ENCODE measurements around the gene SLC44A5.

DNA sequence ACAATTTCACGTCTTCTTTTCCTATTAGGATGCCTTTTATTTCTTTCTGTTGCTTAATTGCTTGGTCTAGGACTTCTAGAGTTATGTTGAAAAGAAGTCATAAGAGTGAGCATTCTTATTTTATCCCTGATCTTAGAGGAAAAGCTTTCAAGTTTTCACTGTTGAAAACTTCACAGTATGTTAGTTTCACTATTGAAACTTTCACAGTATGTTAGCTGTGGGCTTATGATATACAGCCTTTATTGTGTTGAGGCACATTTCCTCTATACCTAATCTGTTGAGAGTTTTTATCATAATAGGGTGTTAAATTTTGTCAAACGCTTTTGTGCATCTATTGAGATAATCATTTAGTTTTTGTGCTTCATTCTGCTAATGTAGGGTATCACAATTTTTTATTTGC, 249.7 kb downstream of the SLC44A5 start:
- TF ChIP-seq, protein P1, sequence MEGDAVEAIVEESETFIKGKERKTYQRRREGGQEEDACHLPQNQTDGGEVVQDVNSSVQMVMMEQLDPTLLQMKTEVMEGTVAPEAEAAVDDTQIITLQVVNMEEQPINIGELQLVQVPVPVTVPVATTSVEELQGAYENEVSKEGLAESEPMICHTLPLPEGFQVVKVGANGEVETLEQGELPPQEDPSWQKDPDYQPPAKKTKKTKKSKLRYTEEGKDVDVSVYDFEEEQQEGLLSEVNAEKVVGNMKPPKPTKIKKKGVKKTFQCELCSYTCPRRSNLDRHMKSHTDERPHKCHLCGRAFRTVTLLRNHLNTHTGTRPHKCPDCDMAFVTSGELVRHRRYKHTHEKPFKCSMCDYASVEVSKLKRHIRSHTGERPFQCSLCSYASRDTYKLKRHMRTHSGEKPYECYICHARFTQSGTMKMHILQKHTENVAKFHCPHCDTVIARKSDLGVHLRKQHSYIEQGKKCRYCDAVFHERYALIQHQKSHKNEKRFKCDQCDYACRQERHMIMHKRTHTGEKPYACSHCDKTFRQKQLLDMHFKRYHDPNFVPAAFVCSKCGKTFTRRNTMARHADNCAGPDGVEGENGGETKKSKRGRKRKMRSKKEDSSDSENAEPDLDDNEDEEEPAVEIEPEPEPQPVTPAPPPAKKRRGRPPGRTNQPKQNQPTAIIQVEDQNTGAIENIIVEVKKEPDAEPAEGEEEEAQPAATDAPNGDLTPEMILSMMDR (conservative IDR thresholded peaks at IDR 0.05; ENCODE audit: low read depth in 2 of 2), result no peak
- no peak for TF ChIP-seq EZH2 (IDR thresholded peaks at IDR 0.05; ENCODE audit: low read depth, unreplicated experiment)
- no peak for TF ChIP-seq POLR2AphosphoS5 (IDR thresholded peaks at IDR 0.05; ENCODE audit: low read depth)
- TF ChIP-seq, protein P2, sequence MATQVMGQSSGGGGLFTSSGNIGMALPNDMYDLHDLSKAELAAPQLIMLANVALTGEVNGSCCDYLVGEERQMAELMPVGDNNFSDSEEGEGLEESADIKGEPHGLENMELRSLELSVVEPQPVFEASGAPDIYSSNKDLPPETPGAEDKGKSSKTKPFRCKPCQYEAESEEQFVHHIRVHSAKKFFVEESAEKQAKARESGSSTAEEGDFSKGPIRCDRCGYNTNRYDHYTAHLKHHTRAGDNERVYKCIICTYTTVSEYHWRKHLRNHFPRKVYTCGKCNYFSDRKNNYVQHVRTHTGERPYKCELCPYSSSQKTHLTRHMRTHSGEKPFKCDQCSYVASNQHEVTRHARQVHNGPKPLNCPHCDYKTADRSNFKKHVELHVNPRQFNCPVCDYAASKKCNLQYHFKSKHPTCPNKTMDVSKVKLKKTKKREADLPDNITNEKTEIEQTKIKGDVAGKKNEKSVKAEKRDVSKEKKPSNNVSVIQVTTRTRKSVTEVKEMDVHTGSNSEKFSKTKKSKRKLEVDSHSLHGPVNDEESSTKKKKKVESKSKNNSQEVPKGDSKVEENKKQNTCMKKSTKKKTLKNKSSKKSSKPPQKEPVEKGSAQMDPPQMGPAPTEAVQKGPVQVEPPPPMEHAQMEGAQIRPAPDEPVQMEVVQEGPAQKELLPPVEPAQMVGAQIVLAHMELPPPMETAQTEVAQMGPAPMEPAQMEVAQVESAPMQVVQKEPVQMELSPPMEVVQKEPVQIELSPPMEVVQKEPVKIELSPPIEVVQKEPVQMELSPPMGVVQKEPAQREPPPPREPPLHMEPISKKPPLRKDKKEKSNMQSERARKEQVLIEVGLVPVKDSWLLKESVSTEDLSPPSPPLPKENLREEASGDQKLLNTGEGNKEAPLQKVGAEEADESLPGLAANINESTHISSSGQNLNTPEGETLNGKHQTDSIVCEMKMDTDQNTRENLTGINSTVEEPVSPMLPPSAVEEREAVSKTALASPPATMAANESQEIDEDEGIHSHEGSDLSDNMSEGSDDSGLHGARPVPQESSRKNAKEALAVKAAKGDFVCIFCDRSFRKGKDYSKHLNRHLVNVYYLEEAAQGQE (IDR thresholded peaks at IDR 0.05; ENCODE audit: unreplicated experiment), result no peak
- TF ChIP-seq ZNF331 (CRISPR knock-in tag; IDR thresholded peaks at IDR 0.05; ENCODE audit: low read depth), result no peak
- TF ChIP-seq JUNB (IDR thresholded peaks at IDR 0.05; ENCODE audit: unreplicated experiment), result no peak
- no peak for TF ChIP-seq EZH2phosphoT487 (IDR thresholded peaks at IDR 0.05; ENCODE audit: unreplicated experiment)
- no peak for TF ChIP-seq STAT1 (IDR thresholded peaks at IDR 0.05; ENCODE audit: unreplicated experiment)
- TF ChIP-seq ZNF114 (CRISPR knock-in tag; IDR thresholded peaks at IDR 0.05), result no peak
- TF ChIP-seq, protein P3, sequence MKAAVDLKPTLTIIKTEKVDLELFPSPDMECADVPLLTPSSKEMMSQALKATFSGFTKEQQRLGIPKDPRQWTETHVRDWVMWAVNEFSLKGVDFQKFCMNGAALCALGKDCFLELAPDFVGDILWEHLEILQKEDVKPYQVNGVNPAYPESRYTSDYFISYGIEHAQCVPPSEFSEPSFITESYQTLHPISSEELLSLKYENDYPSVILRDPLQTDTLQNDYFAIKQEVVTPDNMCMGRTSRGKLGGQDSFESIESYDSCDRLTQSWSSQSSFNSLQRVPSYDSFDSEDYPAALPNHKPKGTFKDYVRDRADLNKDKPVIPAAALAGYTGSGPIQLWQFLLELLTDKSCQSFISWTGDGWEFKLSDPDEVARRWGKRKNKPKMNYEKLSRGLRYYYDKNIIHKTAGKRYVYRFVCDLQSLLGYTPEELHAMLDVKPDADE (IDR thresholded peaks at IDR 0.05), result no peak
- no peak for TF ChIP-seq CREB1 (CRISPR knock-in tag; IDR thresholded peaks at IDR 0.05; ENCODE audit: low read depth)
